GM18519 (cell line): ENCODE results near the gene OPN1LW.
A peak's percentile ranks its signal among the peaks of the same experiment; 100 is the strongest.
"Not testable (repeated sequence)": the region's sequence is repeated elsewhere in the genome, so short reads cannot be mapped to it uniquely, and the experiment has no call there.

Experiments used
- ATAC-seq: cut with Tn5 transposase; IDR thresholded peaks from one replicate; pipeline ENCODE4 v1.9.1; 2021; ENCODE audit warnings: mild to moderate bottlenecking, moderate library complexity; ENCODE audit not compliant: unreplicated experiment, low FRiP score

OPN1LW gene

DNA sequence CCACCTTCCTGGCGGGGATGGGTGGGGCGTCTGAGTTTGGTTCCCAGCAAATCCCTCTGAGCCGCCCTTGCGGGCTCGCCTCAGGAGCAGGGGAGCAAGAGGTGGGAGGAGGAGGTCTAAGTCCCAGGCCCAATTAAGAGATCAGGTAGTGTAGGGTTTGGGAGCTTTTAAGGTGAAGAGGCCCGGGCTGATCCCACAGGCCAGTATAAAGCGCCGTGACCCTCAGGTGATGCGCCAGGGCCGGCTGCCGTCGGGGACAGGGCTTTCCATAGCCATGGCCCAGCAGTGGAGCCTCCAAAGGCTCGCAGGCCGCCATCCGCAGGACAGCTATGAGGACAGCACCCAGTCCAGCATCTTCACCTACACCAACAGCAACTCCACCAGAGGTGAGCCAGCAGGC is at the start of gene OPN1LW:
Gene OPN1LW, plus strand, starts transcription at position 234 of the 400 bp plus-strand sequence. Its CDS starts 41 bp downstream, at position 275.
- not testable (repeated sequence) for ATAC-seq

- ATAC-seq = no peak
Observed at GRCh38 chrX:154094833-154095232, 49.2 kb upstream of the OPN1LW start.

DNA sequence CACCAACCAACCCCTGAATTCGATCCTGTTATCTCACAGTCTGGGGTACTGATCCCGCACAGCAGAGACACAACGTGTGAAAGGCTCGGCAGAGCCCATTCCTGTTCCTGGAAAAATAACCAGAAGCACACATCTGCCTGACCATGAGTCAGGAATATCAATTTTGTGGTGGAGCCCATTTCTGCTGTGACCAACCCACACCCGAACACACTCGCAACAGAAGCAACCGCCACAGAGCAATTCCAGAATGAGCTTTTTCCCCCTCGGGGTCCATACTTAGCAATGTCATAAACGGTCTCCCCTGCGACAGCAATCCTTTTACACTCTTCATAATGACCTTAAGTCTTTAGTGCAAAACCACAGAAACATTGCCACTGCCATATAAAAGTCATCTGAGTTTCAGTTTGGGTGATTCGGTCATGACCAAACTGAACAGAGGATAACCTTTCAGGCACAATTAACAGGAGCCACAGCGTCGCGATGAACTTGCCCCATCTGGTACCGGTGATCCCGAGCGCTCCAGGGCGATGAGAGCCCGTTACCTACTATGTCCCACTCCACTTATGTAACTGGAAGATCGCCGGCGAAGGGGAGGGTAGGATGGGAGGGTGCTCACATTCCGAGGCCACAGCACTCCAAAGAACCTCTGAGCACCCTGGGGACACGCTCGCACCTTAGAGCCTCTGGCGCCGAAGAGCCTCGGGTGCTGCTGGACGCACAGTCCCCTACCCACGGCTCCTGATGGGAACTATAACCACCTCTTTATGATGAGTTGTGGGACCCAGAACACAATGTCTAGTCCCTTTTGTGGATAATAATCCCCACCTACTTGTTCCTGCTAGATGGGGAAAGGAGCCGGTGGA is 47.7 kb upstream of the OPN1LW start:
- ATAC-seq = no peak

GRCh38 chrX:154097003-154097588 is 46.9 kb upstream of the OPN1LW start:
- peak; percentile 28 for ATAC-seq

DNA sequence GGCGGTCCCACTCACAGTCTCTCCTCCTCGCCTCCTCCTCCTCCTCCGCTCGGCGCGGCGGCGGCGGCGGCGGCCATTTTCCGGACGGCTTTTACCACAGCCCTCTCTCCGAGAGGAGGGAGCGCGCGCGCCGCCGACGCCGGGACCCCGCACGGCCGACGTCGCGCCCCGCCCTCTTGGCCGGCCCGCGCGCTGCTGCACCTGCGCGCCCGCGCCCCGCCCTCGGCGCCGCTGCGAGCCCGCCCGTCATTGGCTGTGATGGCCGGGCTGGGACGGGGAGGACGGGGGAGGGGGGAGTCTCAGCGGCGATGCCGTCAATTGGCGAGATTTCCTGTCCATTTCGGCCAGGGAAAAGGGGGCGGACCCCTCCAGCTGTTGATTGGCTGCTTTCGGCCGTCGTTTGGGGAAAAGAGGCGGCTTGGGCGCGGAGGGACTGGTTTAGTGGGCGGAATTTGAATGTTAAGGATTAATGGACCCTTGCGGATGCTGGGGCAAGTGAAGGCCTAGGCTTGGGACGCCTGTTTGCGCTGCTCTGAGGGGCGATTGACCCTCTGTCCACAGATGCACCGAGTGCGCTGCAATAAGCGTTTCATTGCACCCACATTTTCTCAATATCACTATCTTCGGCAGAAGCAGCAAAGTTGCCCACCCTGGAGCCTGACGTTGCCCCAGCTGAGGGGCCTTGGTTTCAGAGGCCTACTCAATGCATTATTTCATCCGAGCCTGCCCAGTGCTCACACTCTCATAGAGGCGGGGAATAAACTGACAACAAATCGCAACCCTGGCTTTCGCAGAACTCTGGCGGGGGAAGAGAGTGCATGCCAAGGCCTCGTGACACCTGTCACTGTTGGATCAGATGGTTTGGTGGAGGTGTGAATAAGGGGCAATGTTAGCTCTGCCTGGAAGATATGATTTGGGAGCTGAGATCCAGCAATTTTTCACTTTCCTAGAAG is 46.2 kb upstream of the OPN1LW start, which contains the start of gene MECP2:
Gene MECP2, minus strand, starts transcription at position 129 of the 953 bp plus-strand sequence.
- peak; percentile 75 for ATAC-seq

GRCh38 chrX:154098551-154098950 is 45.5 kb upstream of the OPN1LW start:
- no peak for ATAC-seq

- no peak for ATAC-seq
Observed at GRCh38 chrX:154113729-154114128, 30.3 kb upstream of the OPN1LW start.

- no peak for ATAC-seq
Observed at GRCh38 chrX:154114652-154115051, 29.4 kb upstream of the OPN1LW start.

DNA sequence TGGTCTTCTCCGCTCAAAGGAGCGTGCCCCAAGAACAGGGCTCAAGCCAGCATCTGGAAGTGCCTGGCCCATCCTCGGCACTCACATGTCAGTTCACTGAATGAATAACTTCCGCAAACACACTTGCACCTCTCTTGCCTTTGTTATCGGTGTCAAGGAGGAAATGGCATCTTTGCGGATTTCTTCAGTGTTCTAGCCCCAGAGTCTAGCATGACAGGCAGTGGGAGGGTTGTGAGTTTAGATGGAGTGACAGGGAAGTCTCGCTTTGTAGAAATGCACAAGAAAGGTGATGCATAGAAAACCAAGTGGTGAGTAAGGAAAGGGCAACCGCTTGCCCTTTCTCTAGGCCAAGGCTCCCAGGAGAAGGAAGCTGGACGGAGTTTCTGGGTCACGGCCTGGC is 29.0 kb upstream of the OPN1LW start:
- ATAC-seq = no peak

DNA sequence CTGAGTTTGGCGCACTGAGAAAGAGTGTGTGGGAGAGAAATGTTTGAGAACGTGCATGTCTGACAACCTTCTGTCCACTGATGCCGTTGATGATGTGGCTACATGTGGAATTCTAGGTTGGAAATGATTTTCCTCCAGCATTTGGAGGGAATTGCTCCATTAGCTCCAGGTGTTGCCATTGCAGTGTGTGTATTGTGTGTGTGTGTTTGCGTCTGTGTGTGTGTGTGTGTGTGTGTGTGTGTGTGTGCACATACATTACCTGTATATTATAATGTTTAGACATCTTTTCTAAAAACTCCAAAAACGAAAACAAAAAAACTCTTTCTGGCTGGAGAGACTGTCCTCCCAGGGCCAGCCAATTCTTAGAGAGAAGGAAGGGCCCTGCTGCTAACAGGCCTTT is 28.3 kb upstream of the OPN1LW start:
- ATAC-seq = no peak

- no peak for ATAC-seq
Observed at GRCh38 chrX:154116426-154117211, 27.4 kb upstream of the OPN1LW start.

GRCh38 chrX:154117566-154117965 is 26.5 kb upstream of the OPN1LW start:
- no peak for ATAC-seq

DNA sequence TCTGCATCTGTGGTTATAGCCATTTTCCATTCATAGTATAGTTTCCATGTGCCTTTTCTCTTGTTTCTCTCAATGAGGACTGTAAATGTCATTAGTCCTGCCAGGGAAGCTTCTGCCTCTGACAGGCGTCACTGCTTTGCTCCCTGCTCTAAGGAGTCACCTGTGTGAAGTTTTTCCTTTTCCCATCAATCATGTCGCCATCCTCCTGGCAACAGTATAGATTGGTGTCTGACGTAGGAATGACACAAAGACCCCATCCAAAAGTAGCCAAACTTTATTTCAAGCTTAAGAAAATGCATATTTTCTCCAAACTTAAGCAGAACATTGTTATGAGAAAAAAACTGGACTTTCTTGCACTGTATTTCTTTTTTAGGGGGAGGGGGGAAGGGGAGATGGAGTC is 23.5 kb upstream of the OPN1LW start:
- ATAC-seq = no peak

DNA sequence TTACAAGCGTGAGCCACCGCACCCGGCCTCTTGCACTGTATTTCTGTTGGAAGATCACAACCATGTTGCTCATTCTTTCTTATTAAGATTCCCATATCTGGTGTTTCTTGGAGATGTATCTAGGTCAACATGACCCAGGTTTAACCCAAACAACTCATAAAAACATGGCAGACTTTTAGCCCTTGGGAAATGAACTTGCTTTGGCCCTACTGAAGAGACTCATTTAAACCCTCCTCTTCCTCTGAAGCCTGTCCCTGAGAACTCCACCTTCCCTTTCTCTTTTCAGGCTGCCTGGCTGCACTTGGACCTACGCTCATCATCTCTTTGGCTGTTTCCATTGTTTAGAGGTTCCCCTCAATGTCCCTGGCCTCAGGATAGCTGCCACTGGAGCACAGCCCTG is 22.8 kb upstream of the OPN1LW start:
- no peak for ATAC-seq

DNA sequence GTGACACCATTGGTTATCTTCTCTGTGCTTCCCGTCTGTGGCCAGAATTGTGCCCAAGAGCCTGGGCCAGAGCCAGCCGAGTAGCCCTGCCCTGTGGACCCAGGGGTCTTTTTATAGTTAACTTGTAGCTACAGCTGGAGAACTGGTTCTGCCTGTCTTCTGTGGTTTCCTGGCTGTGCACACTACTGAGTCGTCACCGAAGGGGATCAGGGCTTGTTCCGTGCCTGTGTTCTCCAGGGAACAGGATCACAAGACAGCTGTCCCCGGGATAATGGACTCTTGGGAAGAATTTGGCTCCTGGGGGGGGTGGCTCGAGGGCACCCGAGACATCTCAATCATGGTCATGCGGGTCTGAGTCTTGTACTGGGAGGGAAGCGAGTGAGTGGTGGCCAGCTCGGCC is 22.1 kb upstream of the OPN1LW start:
- ATAC-seq = no peak

GRCh38 chrX:154123241-154124219 is 20.5 kb upstream of the OPN1LW start:
- ATAC-seq = no peak

- ATAC-seq = no peak
Observed at GRCh38 chrX:154125391-154126040, 18.5 kb upstream of the OPN1LW start.

GRCh38 chrX:154126101-154126500 is 17.9 kb upstream of the OPN1LW start:
- no peak for ATAC-seq
